HG03280 (cell line): ENCODE measurements around the gene GPR162.
"Not testable (repeated sequence)": the region's sequence is repeated elsewhere in the genome, so short reads cannot be mapped to it uniquely, and the experiment has no call there.

ENCODE experiments used
- ATAC-seq: cut with Tn5 transposase; IDR thresholded peaks from one replicate; pipeline ENCODE4 v1.9.1; 2021; ENCODE audit warnings: mild to moderate bottlenecking, moderate library complexity; ENCODE audit not compliant: unreplicated experiment

Gene GPR162

GRCh38 chr12:6851921-6852650 is 30.5 kb downstream of the GPR162 start, which contains the start of gene USP5:
Gene USP5, plus strand, starts transcription at chr12:6852150. Its CDS starts 30 bp downstream, at chr12:6852180.
- peak; percentile 72 for ATAC-seq

- no peak for ATAC-seq
Observed at GRCh38 chr12:6852651-6853354, 31.2 kb downstream of the GPR162 start.

- no peak for ATAC-seq
Observed at GRCh38 chr12:6853626-6854025, 32.0 kb downstream of the GPR162 start.

- no peak for ATAC-seq
Observed at GRCh38 chr12:6854036-6854435, 32.4 kb downstream of the GPR162 start.

- no peak for ATAC-seq
Observed at GRCh38 chr12:6855322-6855721, 33.7 kb downstream of the GPR162 start.

- ATAC-seq: no peak
Observed at GRCh38 chr12:6858799-6859198, 37.2 kb downstream of the GPR162 start.

GRCh38 chr12:6860116-6860515 is 38.5 kb downstream of the GPR162 start:
- ATAC-seq: no peak

- ATAC-seq: no peak
Observed at GRCh38 chr12:6860942-6861341, 39.3 kb downstream of the GPR162 start.

GRCh38 chr12:6861391-6861790 is 39.8 kb downstream of the GPR162 start:
- ATAC-seq: no peak

GRCh38 chr12:6863033-6863432 is 41.4 kb downstream of the GPR162 start:
- ATAC-seq: no peak

- no peak for ATAC-seq
Observed at GRCh38 chr12:6863586-6864321, 42.1 kb downstream of the GPR162 start.

GRCh38 chr12:6865307-6865706 is 43.7 kb downstream of the GPR162 start:
- not testable (repeated sequence) for ATAC-seq

GRCh38 chr12:6866163-6866919 is 44.7 kb downstream of the GPR162 start:
- no peak for ATAC-seq

GRCh38 chr12:6866920-6867412 is 45.3 kb downstream of the GPR162 start:
- peak; percentile 7 for ATAC-seq

- ATAC-seq: peak; percentile 52
Observed at GRCh38 chr12:6867413-6868210, 46.0 kb downstream of the GPR162 start, which contains the start of gene TPI1. Gene TPI1, plus strand, starts transcription at chr12:6867531. Its CDS starts 36 bp downstream, at chr12:6867567.

- ATAC-seq: no peak
Observed at GRCh38 chr12:6868211-6869048, 46.8 kb downstream of the GPR162 start.

GRCh38 chr12:6869049-6870021 is 47.7 kb downstream of the GPR162 start:
- ATAC-seq: no peak

GRCh38 chr12:6870304-6870703 is 48.7 kb downstream of the GPR162 start:
- not testable (repeated sequence) for ATAC-seq
